ENCODE measurements around the gene SIGLEC11. TPM values are rescaled to one million over a fixed set of nuclear protein-coding genes. Genes with fewer than 3 reads are reported as not detected.
A peak's percentile ranks its signal among the peaks of the same experiment; 100 is the strongest.

Gene SIGLEC11
- total RNA-seq, 3 donors from 2014 or later (not counting 1 experiment from before 2014, with no cell fraction given): 0.40 to 0.75 TPM; not detected in 1

DNA sequence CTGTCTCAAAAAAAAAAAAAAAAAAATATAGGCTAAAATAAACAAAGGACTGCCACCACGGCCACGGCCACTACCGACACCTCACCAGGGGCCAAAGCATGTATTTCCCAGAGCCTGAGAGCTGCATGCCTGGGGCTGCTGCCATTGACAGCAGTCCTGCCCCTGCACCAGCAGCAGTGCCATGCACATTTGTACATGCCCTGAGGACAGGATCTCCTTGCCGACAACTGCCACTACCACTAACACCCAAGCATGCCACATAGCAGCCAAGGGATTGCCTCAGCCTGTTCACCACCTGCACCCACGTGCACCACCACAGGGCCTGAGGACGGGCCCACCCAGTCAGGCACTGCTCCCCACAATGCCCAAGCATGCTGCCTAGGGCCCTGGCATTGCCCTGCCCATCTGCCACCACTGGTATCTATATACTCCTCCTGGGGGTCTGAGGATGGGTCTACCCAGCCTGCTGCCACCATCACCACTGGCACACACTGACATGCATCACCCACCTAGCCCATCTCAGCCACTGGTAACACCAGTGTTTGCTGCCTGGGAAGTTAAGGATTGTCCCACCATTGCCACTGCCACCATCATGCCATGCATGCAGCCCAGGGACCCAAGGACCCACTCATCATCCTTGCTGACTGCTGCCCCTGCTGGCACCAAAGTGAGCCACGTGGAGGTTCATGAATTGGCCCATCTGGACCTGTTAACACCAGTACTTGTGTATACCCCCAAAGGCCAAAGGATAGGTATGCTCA is 21.1 kb downstream of the SIGLEC11 start:
- no peaks in the 10 kb centered on the region for H3K36me3 ChIP-seq (ENCODE audit: control insufficient read depth, insufficient read depth, low read length)
- H3K27me3 ChIP-seq (ENCODE audit: control insufficient read depth, insufficient read depth, low read length): no peaks in the 10 kb centered on the region
- H3K27ac ChIP-seq (ENCODE audit: low read length): no peak overlapping the region
- no peak for ATAC-seq
- peaks cover 10 to 11% of the 10 kb centered on the region in 2 donors for H3K4me1 Mint-ChIP-seq
- peaks cover 8% of the 10 kb centered on the region for H3K4me1 ChIP-seq (ENCODE audit: control insufficient read depth, insufficient read depth, low read length)
- no peaks in the 10 kb centered on the region for H3K9me3 Mint-ChIP-seq
- H3K27ac Mint-ChIP-seq: no peak overlapping the region
- no peaks in the 10 kb centered on the region for H3K9me3 ChIP-seq (ENCODE audit: control insufficient read depth, insufficient read depth, low read length)
- TF ChIP-seq, protein P1, sequence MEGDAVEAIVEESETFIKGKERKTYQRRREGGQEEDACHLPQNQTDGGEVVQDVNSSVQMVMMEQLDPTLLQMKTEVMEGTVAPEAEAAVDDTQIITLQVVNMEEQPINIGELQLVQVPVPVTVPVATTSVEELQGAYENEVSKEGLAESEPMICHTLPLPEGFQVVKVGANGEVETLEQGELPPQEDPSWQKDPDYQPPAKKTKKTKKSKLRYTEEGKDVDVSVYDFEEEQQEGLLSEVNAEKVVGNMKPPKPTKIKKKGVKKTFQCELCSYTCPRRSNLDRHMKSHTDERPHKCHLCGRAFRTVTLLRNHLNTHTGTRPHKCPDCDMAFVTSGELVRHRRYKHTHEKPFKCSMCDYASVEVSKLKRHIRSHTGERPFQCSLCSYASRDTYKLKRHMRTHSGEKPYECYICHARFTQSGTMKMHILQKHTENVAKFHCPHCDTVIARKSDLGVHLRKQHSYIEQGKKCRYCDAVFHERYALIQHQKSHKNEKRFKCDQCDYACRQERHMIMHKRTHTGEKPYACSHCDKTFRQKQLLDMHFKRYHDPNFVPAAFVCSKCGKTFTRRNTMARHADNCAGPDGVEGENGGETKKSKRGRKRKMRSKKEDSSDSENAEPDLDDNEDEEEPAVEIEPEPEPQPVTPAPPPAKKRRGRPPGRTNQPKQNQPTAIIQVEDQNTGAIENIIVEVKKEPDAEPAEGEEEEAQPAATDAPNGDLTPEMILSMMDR (IDR thresholded peaks at IDR 0.05): no peak
- intact Hi-C loops (cut with micrococcal nuclease): loop anchor here (10.0 kb wide), 1 partner anchor 145 kb away; no protein-coding TSS in a partner anchor
- peaks cover 14 to 17% of the 10 kb centered on the region in 2 donors for H3K27me3 Mint-ChIP-seq (ENCODE audit: low read depth in 2 of 2)
- DNase-seq: peak in 1 of 2 donors; percentile 40
- WGBS (ENCODE audit: insufficient coverage): 73% methylated on average over 7 of the region's 7 CpGs
- H3K36me3 Mint-ChIP-seq: no peaks in the 10 kb centered on the region
- H3K4me3 Mint-ChIP-seq: no peak overlapping the region
- no peak overlapping the region for H3K4me3 ChIP-seq (ENCODE audit: low read length)

DNA sequence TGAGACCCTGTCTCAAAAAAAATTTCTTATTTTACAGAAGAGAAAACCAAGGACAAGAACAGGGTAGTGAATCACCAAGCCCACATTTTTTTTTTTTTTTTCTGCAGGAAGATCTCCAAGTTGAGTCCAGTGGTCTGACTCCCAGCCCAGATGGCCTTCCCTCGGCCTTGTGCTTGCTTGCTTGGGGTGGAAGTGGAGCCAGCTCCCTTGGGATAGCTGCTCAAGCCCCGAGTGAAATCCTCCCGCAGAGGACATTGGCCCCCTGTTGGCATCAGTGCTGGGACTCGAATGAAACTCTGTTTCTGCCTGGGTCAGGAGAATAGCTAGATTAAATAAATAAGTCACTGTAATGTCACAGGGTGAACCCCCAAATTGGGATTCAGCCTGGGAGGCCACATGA is 22.3 kb downstream of the SIGLEC11 start:
- Mint-ChIP-seq H3K9me3 (no peaks in the 10 kb centered on the region), H3K27ac (no peak overlapping the region), H3K4me1 (peaks cover 11 to 14% of the 10 kb centered on the region in 2 donors), H3K27me3 (ENCODE audit: low read depth in 2 of 2) (peaks cover 12 to 14% of the 10 kb centered on the region in 2 donors), H3K36me3 (no peaks in the 10 kb centered on the region), H3K4me3 (no peak overlapping the region)
- peaks cover 11% of the 10 kb centered on the region for H3K4me1 ChIP-seq (ENCODE audit: control insufficient read depth, insufficient read depth, low read length)
- TF ChIP-seq, protein P1 (IDR thresholded peaks at IDR 0.05): no peak
- H3K9me3 ChIP-seq (ENCODE audit: control insufficient read depth, insufficient read depth, low read length): no peaks in the 10 kb centered on the region
- WGBS (ENCODE audit: insufficient coverage): 91% methylated on average over 4 of the region's 4 CpGs
- no peak overlapping the region for H3K4me3 ChIP-seq (ENCODE audit: low read length)
- ATAC-seq (no peak), DNase-seq (no peak)
- no peaks in the 10 kb centered on the region for H3K27me3 ChIP-seq (ENCODE audit: control insufficient read depth, insufficient read depth, low read length)
- H3K36me3 ChIP-seq (ENCODE audit: control insufficient read depth, insufficient read depth, low read length): no peaks in the 10 kb centered on the region
- no peak overlapping the region for H3K27ac ChIP-seq (ENCODE audit: low read length)
- intact Hi-C loops (cut with micrococcal nuclease): loop anchor here (10.0 kb wide), 1 partner anchor 146 kb away; no protein-coding TSS in a partner anchor

DNA sequence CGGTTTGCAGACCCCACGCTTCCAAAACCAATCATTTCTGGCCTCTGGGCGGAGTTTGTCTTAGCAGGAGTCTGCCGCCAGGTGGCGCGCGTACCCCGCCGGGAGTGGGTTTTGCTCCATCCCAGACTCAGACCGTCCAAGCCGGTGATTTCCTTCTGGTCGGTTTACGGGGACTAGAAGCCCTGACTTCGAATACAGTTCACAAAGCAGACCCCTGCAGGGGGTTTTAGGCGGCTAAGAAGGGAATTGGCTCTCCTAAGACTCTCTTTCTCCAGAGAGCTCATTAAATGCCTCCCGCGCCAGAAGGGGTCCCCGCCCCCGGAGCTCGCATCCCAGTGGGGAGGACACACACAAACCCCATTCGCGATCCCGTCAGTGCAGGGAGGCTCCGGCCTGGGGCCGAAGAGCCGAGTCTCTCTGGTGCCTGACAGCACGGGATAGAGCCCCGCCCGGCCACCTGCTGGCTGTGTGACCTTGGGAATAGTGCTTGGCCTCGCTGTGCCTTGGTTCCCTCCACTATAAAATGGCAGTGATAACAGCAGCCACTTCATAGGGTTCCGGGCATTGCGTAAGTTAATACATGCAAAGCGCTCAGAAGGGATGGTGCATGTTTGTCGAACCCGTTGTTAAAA is 23.1 kb downstream of the SIGLEC11 start:
- ATAC-seq (peak; percentile 76 to 81 (median 80)), DNase-seq (peak; percentile 81 to 86)
- Mint-ChIP-seq H3K36me3 (no peaks in the 10 kb centered on the region), H3K27me3 (ENCODE audit: low read depth in 2 of 2) (peaks cover 6% of the 10 kb centered on the region in 2 donors), H3K4me1 (peaks cover 19 to 22% of the 10 kb centered on the region in 2 donors), H3K27ac (no peak overlapping the region), H3K4me3 (no peak overlapping the region), H3K9me3 (no peaks in the 10 kb centered on the region)
- H3K36me3 ChIP-seq (ENCODE audit: control insufficient read depth, insufficient read depth, low read length): no peaks in the 10 kb centered on the region
- no peak overlapping the region for H3K27ac ChIP-seq (ENCODE audit: low read length)
- intact Hi-C loops (cut with micrococcal nuclease): loop anchor here (1.0 to 10.0 kb wide), 2 partner anchors 45 to 147 kb away; no protein-coding TSS in a partner anchor
- H3K4me1 ChIP-seq (ENCODE audit: control insufficient read depth, insufficient read depth, low read length): peaks cover 19% of the 10 kb centered on the region
- no peak overlapping the region for H3K4me3 ChIP-seq (ENCODE audit: low read length)
- H3K27me3 ChIP-seq (ENCODE audit: control insufficient read depth, insufficient read depth, low read length): no peaks in the 10 kb centered on the region
- 27% methylated on average over 35 of the region's 35 CpGs for WGBS (ENCODE audit: insufficient coverage)
- TF ChIP-seq, protein P1 (IDR thresholded peaks at IDR 0.05): peak; percentile 98
- H3K9me3 ChIP-seq (ENCODE audit: control insufficient read depth, insufficient read depth, low read length): no peaks in the 10 kb centered on the region
